Right lobe of liver (tissue), 6 donors: ENCODE data around the gene NFKBIL1. TPM values are rescaled to one million over a fixed set of nuclear protein-coding genes. Genes with fewer than 3 reads are reported as not detected.

ENCODE experiments used
- ATAC-seq, 4 donors: fragments of 200-7000 bp; cut with Tn5 transposase; one replicate each; pipeline ENCODE4 v1.9.1; 2020; ENCODE audit warnings: mild to moderate bottlenecking in 4 of 4, moderate library complexity in 4 of 4
- DNase-seq, 3 donors: peaks; one replicate each; pipeline ENCODE4 v3.0.0-alpha.2; 2020
- H3K27ac ChIP-seq, 3 donors: fragments of 200-600 bp; one replicate each; pipeline ENCODE4 v1.8.0; 2022
- H3K27me3 ChIP-seq, 2 donors: fragments of 200-600 bp; one replicate each; pipeline ENCODE4 v1.8.0; 2022
- H3K36me3 ChIP-seq, 4 donors: fragments of 200-600 bp; sonication (generic) in 1 of 4; one replicate each; pipeline versions ENCODE4 v1.5.1 to v1.8.0; 2017 to 2022; ENCODE audit warnings: control low read depth in 1 of 4
- H3K4me1 ChIP-seq, 4 donors: fragments of 200-600 bp; sonication (generic) in 1 of 4; one replicate each; pipeline versions ENCODE4 v1.5.1 to v1.8.0; 2017 to 2022; ENCODE audit warnings: control low read depth in 1 of 4
- H3K4me3 ChIP-seq, 3 donors: fragments of 200-600 bp; one replicate each; pipeline ENCODE4 v1.8.0; 2022
- H3K9me3 ChIP-seq, 4 donors: fragments of 200-600 bp; sonication (generic) in 1 of 4; one replicate each; pipeline versions ENCODE4 v1.5.1 to v1.8.0; 2017 to 2022; ENCODE audit warnings: control low read depth in 1 of 4
- POLR2A ChIP-seq: fragments of 450-650 bp; IDR thresholded peaks from one replicate; pipeline ENCODE4 v1.6.1; 2017; ENCODE audit warnings: antibody characterized with exemption, mild to moderate bottlenecking
- WGBS: methylation state at CpG from one replicate; pipeline ENCODE4 v1.1.6; 2018; ENCODE audit warnings: low coverage, low lambda C conversion rate; ENCODE audit not compliant: insufficient coverage; ENCODE audit errors: missing lambda C conversion rate; 5-methylcytosine and 5-hydroxymethylcytosine counted together
- intact Hi-C, 2 donors: fragments of 100-400 bp; cut with DNase I; formaldehyde crosslinking; loops; one replicate each; pipeline versions ENCODE4 v1.11.2 to v1.14.1; 2022
- total RNA-seq, 6 experiments: library from RNA; depleted of rRNA in 2 of 6; stranded (reverse); fragments of >200 nt in 2 of 6; fragmentation: NEBNext Ultra II Directional in 3 of 6; extraction: Animal tissue kit (Norgen Biotek cat#: 25700) in 3 of 6; gene quantifications; one replicate each; pipeline versions ENCODE4 v1.1.0 to v1.2.4, GENCODE V29; 2016 to 2023
- TF ChIP-seq, protein P1 (sequence below), 4 donors: fragments of 200-600 bp in 3 of 4; fragments of 450-650 bp in 1 of 4; IDR thresholded peaks; one replicate each; pipeline versions ENCODE4 v1.5.1 to v1.8.0; 2016 to 2022; ENCODE audit warnings: antibody characterized with exemption in 4 of 4, mild to moderate bottlenecking in 2 of 4
- donor health status: DM: no; HTN: yes; CAD: no.
- donor health status: DM: no; HTN: no; CAD: no.
- donor health status: DM: no; HTN: no; CAD: no.
- donor health status: DM: no; HTN: yes; CAD: no.
- donor health status: DM: no; HTN: yes; CAD: no.

The NFKBIL1 gene
- total RNA-seq, 6 experiments from 2014 or later = 7.5 to 10.2 (median 8.3) TPM

DNA sequence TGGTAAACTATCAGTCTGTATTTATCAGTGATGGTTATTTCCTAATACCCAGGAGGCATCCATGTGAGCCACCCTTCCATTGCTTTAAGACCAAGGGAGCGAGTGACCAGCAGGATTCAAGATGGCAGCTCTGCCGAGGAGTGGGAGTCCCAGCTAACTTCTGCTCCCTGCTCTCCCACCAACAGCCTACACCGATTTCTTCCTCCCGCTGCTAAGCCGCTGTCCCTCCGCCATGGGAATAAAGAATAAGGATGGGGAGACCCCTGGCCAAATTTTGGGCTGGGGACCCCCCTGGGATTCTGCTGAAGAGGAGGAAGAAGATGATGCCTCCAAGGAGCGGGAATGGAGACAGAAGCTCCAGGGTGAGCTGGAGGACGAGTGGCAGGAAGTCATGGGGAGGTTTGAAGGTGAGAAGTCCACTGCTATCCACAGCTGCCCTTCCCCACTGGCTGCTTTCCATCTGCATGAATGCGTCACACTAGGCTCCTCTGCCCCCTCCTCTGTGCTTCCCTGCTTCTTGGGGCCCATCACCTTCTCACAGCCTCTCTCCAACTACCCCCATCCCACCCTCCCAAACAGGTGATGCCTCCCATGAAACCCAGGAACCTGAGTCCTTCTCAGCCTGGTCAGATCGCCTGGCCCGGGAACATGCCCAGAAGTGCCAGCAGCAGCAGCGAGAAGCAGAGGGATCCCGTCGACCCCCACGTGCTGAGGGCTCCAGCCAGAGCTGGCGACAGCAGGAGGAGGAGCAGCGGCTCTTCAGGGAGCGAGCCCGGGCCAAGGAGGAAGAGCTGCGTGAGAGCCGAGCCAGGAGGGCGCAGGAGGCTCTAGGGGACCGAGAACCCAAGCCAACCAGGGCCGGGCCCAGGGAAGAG lies 10.3 kb downstream of the NFKBIL1 start:
- Histone ChIP-seq H3K4me1 (no peaks in the 10 kb centered on the region), H3K27ac (peak overlapping the region in 2 of 3 donors; percentile 40 to 49), H3K9me3 (no peaks in the 10 kb centered on the region), H3K4me3 (no peak overlapping the region), H3K27me3 (no peaks in the 10 kb centered on the region), H3K36me3 (peaks cover 0 to 47% (median 5%) of the 10 kb centered on the region in 4 donors)
- ATAC-seq (peak in 3 of 4 donors; percentile 4 to 7 (median 7)), DNase-seq (peak in 1 of 3 donors; percentile 42)
- 68% methylated on average over 16 of the region's 24 CpGs for WGBS
- intact Hi-C loops = no loop called here
- TF ChIP-seq, protein P1, sequence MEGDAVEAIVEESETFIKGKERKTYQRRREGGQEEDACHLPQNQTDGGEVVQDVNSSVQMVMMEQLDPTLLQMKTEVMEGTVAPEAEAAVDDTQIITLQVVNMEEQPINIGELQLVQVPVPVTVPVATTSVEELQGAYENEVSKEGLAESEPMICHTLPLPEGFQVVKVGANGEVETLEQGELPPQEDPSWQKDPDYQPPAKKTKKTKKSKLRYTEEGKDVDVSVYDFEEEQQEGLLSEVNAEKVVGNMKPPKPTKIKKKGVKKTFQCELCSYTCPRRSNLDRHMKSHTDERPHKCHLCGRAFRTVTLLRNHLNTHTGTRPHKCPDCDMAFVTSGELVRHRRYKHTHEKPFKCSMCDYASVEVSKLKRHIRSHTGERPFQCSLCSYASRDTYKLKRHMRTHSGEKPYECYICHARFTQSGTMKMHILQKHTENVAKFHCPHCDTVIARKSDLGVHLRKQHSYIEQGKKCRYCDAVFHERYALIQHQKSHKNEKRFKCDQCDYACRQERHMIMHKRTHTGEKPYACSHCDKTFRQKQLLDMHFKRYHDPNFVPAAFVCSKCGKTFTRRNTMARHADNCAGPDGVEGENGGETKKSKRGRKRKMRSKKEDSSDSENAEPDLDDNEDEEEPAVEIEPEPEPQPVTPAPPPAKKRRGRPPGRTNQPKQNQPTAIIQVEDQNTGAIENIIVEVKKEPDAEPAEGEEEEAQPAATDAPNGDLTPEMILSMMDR (IDR thresholded peaks at IDR 0.05) = no peak
- no peak for TF ChIP-seq POLR2A

DNA sequence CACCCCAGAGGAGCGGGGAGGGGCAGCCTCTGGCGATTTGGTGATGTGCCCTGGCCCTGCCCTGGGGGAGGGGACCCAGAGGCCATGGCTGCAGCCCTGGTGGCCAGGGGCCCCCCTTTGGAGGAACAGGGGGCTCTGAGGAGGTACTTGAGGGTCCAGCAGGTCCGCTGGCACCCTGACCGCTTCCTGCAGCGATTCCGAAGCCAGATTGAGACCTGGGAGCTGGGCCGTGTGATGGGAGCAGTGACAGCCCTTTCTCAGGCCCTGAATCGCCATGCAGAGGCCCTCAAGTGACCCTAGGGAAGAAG lies 10.9 kb downstream of the NFKBIL1 start:
- TF ChIP-seq, protein P1 (IDR thresholded peaks at IDR 0.05) = no peak
- TF ChIP-seq POLR2A = no peak
- Histone ChIP-seq H3K4me3 (no peak overlapping the region), H3K9me3 (no peaks in the 10 kb centered on the region), H3K27ac (peak overlapping the region in 2 of 3 donors; percentile 40 to 49), H3K36me3 (peaks cover 0 to 42% (median 5%) of the 10 kb centered on the region in 4 donors), H3K27me3 (no peaks in the 10 kb centered on the region), H3K4me1 (no peaks in the 10 kb centered on the region)
- 75% methylated on average over 3 of the region's 8 CpGs for WGBS
- DNase-seq (no peak), ATAC-seq (peak in 1 of 4 donors; percentile 5)
- intact Hi-C loops = no loop called here

DNA sequence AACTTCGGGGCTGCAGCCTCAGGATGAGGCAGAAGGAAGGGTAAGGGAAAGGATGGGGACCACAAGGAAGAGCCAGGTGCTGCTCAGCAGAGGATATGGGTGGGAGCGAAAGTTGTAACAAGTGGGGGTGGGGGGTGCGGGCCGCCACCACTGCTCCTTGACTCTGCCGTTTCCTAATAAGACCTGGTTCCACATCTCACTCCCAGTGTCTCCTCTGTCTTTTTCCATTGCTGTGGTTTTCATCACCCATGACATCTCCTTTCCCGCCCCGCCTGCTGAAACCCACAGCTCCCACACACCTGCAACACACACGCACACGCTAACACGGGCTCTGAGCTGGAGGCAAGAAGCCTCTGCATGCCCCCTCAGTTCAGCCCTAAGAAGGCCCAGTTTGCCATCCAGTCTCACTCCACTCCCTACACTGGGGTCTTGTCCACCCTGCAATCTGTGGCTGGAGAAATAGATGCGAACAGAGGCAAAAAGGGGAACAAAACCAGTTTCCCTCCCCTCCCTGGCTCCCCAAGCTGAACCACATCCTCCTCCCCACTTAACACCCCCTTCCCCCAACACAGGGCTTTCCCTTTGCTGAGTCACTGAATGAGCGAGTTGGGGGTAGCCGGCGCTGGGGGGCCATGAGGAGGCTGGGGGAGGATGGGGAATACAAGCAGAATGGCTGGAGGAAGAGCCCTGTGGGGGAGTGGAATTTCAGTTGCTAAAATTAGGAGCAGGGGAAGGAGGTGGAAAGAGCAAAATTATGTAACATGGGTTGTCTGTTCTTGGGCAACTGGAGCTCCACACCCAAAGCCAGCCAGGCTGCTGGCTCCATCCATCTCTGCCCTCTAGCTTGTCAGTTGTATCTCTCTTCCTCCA lies 11.5 kb downstream of the NFKBIL1 start:
- TF ChIP-seq POLR2A = no peak
- TF ChIP-seq, protein P1 (IDR thresholded peaks at IDR 0.05) = no peak
- Histone ChIP-seq H3K4me3 (no peak overlapping the region), H3K9me3 (no peaks in the 10 kb centered on the region), H3K4me1 (no peaks in the 10 kb centered on the region), H3K27me3 (no peaks in the 10 kb centered on the region), H3K36me3 (peaks cover 0 to 36% (median 5%) of the 10 kb centered on the region in 4 donors), H3K27ac (peak overlapping the region; percentile 5 to 53 (median 49))
- ATAC-seq (peak; percentile 18 to 47 (median 37)), DNase-seq (peak in 2 of 3 donors; percentile 43 to 64)
- WGBS = 59% methylated on average over 12 of the region's 14 CpGs
- intact Hi-C loops = no loop called here

DNA sequence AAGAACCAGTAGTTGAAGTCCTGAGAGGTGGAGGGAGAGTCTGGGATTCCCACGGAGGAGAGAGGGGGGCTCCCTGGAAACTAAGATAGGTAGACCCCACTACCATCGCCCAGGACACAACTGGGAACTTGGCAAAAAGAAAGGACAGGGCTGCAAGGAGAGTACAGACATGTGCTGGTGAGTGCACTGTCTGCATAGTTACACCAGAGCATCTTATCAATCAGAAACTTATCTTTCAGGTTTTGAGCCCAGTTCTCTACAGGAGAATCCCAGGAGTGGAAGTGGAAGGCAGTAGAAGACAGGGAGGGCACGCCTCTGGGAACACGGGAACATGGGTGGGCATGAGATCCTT lies 12.2 kb downstream of the NFKBIL1 start:
- Histone ChIP-seq H3K36me3 (peaks cover 0 to 31% (median 5%) of the 10 kb centered on the region in 4 donors), H3K27me3 (no peaks in the 10 kb centered on the region), H3K27ac (peak overlapping the region; percentile 5 to 53 (median 49)), H3K4me3 (no peak overlapping the region), H3K9me3 (no peaks in the 10 kb centered on the region), H3K4me1 (no peaks in the 10 kb centered on the region)
- ATAC-seq = peak in 1 of 4 donors; percentile 6
- 39% methylated on average over 4 of the region's 4 CpGs for WGBS
- TF ChIP-seq, protein P1 (IDR thresholded peaks at IDR 0.05) = no peak
- intact Hi-C loops = no loop called here
- DNase-seq = no peak
